ENCODE data around the gene SYT1.
A peak's percentile ranks its signal among the peaks of the same experiment; 100 is the strongest.

Gene SYT1

GRCh38 chr12:79366374-79366773, 501.8 kb downstream of the SYT1 start:
- DNase-seq = no peak

- peak; percentile 33 for DNase-seq
Observed at GRCh38 chr12:79367032-79367589, 502.5 kb downstream of the SYT1 start.

- no peak for DNase-seq
Observed at GRCh38 chr12:79370021-79370420, 505.4 kb downstream of the SYT1 start.

GRCh38 chr12:79371226-79371625, 506.7 kb downstream of the SYT1 start:
- no peak for DNase-seq

- peak; percentile 5 for DNase-seq
Observed at GRCh38 chr12:79373896-79374499, 509.4 kb downstream of the SYT1 start.

- DNase-seq = no peak
Observed at GRCh38 chr12:79374545-79374944, 510.0 kb downstream of the SYT1 start.

GRCh38 chr12:79375050-79375449, 510.5 kb downstream of the SYT1 start:
- DNase-seq = no peak

GRCh38 chr12:79378496-79378895, 513.9 kb downstream of the SYT1 start:
- DNase-seq = no peak

- no peak for DNase-seq
Observed at GRCh38 chr12:79380402-79380801, 515.8 kb downstream of the SYT1 start.

GRCh38 chr12:79381248-79382208, 517.0 kb downstream of the SYT1 start:
- peak; percentile 12 for DNase-seq

GRCh38 chr12:79384551-79384950, 520.0 kb downstream of the SYT1 start:
- no peak for DNase-seq

GRCh38 chr12:79388011-79388410, 523.4 kb downstream of the SYT1 start:
- no peak for DNase-seq

- no peak for DNase-seq
Observed at GRCh38 chr12:79393842-79394241, 529.3 kb downstream of the SYT1 start.

GRCh38 chr12:79397609-79398008, 533.0 kb downstream of the SYT1 start:
- no peak for DNase-seq

- no peak for DNase-seq
Observed at GRCh38 chr12:79400481-79400880, 535.9 kb downstream of the SYT1 start.

- no peak for DNase-seq
Observed at GRCh38 chr12:79402606-79403005, 538.0 kb downstream of the SYT1 start.

GRCh38 chr12:79406993-79407392, 542.4 kb downstream of the SYT1 start:
- no peak for DNase-seq

GRCh38 chr12:79407671-79408622, 543.4 kb downstream of the SYT1 start:
- peak; percentile 30 for DNase-seq

- DNase-seq = peak; percentile 18
Observed at GRCh38 chr12:79408689-79409088, 544.1 kb downstream of the SYT1 start.

GRCh38 chr12:79409562-79409961, 545.0 kb downstream of the SYT1 start:
- no peak for DNase-seq

GRCh38 chr12:79411791-79412190, 547.2 kb downstream of the SYT1 start:
- no peak for DNase-seq

GRCh38 chr12:79413796-79414195, 549.2 kb downstream of the SYT1 start:
- DNase-seq = no peak

GRCh38 chr12:79414252-79414651, 549.7 kb downstream of the SYT1 start:
- no peak for DNase-seq

Measured in NCI-H1105 (cell line).